ENCODE data around the gene NPAP1.

- TF ChIP-seq CTCF (IDR thresholded peaks at IDR 0.05), result no peak
- no peak for TF ChIP-seq ZFX (IDR thresholded peaks at IDR 0.05; ENCODE audit: borderline replicate concordance)
These were observed 29.9 kb upstream of the NPAP1 start for GRCh38 chr15:24645627-24646026.

Measured in 22Rv1 (cell line).